HepG2 (cell line): ENCODE measurements around the gene YIPF5. TPM values are rescaled to one million over a fixed set of nuclear protein-coding genes. Genes with fewer than 3 reads are reported as not detected.

ENCODE experiments used
- ATAC-seq: fragments of 200-7000 bp; cut with Tn5 transposase; 3 replicates; pipeline ENCODE4 v1.9.1; 2020; ENCODE audit warnings: mild to moderate bottlenecking, moderate library complexity
- BruUV-seq: library from RNA; stranded (reverse); fragments of 400-500 nt; replicated peaks from 2 replicates; lab custom pipeline; 2021; lab: Mats Ljungman, UMichigan
- CTCF ChIA-PET: fragments of 300-600 bp; formaldehyde crosslinking; extraction: SDS; loops from one replicate; lab custom pipeline; 2021; ENCODE audit warnings: low total read pairs, inconsistent platforms, low intra/inter-chr PET ratio; lab: Yijun Ruan, JAX
- POLR2A ChIA-PET: fragments of 350-600 bp; sonication (Branson Sonifier 250); formaldehyde crosslinking; loops from one replicate; lab custom pipeline; 2020; ENCODE audit warnings: antibody characterized with exemption, inconsistent platforms; lab: Yijun Ruan, JAX
- DNase-seq: peaks from one replicate; pipeline ENCODE4 v3.0.0-alpha.2; 2015; ENCODE audit warnings: low spot score
- FAIRE-seq: peaks from 3 replicates; lab custom pipeline; 2011; peaks lifted over from hg19 to GRCh38; lab: Jason Lieb, UNC
- H2AFZ ChIP-seq: one replicate; pipeline ENCODE4 v1.6.1; 2011; ENCODE audit warnings: low read length, inconsistent platforms
- H3K27ac ChIP-seq: fragments of 300-600 bp; 3 replicates; pipeline ENCODE4 v1.8.0; 2011; ENCODE audit warnings: mixed run types, mild to moderate bottlenecking, mixed read lengths, low read length, inconsistent platforms; ENCODE audit not compliant: insufficient read depth; ENCODE audit errors: extremely low read length
- H3K27me3 ChIP-seq, 2 experiments: fragments of 200-600 bp in 1 of 2; 2 replicates in 1 of 2; 3 replicates in 1 of 2; pipeline versions ENCODE4 v1.6.0 to v1.8.0; 2011; ENCODE audit warnings: low read length in 2 of 2, mild to moderate bottlenecking in 2 of 2, moderate library complexity in 2 of 2, inconsistent platforms in 1 of 2; ENCODE audit not compliant: insufficient read depth in 2 of 2, control insufficient read depth in 1 of 2
- H3K36me3 ChIP-seq, 2 experiments: fragments of 200-600 bp in 1 of 2; replicated peaks in 1 of 2; 2 replicates in 1 of 2; 3 replicates in 1 of 2; pipeline versions ENCODE4 v1.5.1 to v1.8.0; 2011; ENCODE audit warnings: low read length in 2 of 2, inconsistent platforms in 1 of 2; ENCODE audit not compliant: insufficient read depth in 2 of 2, control insufficient read depth in 1 of 2
- H3K4me1 ChIP-seq: 2 replicates; pipeline ENCODE4 v1.5.1; 2012; ENCODE audit warnings: low read length, inconsistent platforms; ENCODE audit not compliant: insufficient read depth
- H3K4me2 ChIP-seq: 2 replicates; pipeline ENCODE4 v1.6.0; 2011; ENCODE audit warnings: low read depth, low read length, inconsistent platforms
- H3K4me3 ChIP-seq, 3 experiments: fragments of 200-600 bp in 1 of 3; sonication (generic), shearing (Covaris generic) in 1 of 3; replicated peaks in 1 of 3; 2 replicates each; pipeline ENCODE4 v1.5.1; 2011 to 2016; ENCODE audit warnings: low read length in 3 of 3, inconsistent platforms in 2 of 3, low read depth in 2 of 3, mild to moderate bottlenecking in 2 of 3, control low read depth in 1 of 3, mixed read lengths in 1 of 3; ENCODE audit not compliant: insufficient read depth in 1 of 3
- H3K79me2 ChIP-seq: one replicate; pipeline ENCODE4 v1.6.1; 2011; ENCODE audit warnings: low read length, inconsistent platforms; ENCODE audit not compliant: insufficient read depth
- H3K9ac ChIP-seq: 2 replicates; pipeline ENCODE4 v1.6.0; 2011; ENCODE audit warnings: mild to moderate bottlenecking, low read depth, low read length, inconsistent platforms; ENCODE audit not compliant: insufficient read depth
- H3K9me3 ChIP-seq: 2 replicates; pipeline ENCODE4 v1.5.1; 2012; ENCODE audit warnings: mild to moderate bottlenecking, low read length
- H4K20me1 ChIP-seq: 2 replicates; pipeline ENCODE4 v1.6.0; 2011; ENCODE audit warnings: inconsistent platforms, mild to moderate bottlenecking, low read length, moderate library complexity; ENCODE audit not compliant: insufficient read depth
- AGO2 ChIP-seq: fragments of 200-400 bp; formaldehyde crosslinking; optimal IDR thresholded peaks from 2 replicates; pipeline ENCODE3; 2017; ENCODE audit warnings: mild to moderate bottlenecking, low read depth, low read length, moderate library complexity
- ARNTL ChIP-seq: sonication (generic); formaldehyde crosslinking; IDR thresholded peaks from 2 replicates; pipeline ENCODE4 v1.4.0; 2020; ENCODE audit warnings: mild to moderate bottlenecking, missing genetic modification reagents
- EP300 ChIP-seq, 3 experiments: sonication (generic) in 1 of 3; formaldehyde crosslinking in 1 of 3; IDR thresholded peaks; 2 replicates each; pipeline versions ENCODE4 v1.5.1 to v1.6.1; 2011 to 2020; ENCODE audit warnings: low read depth in 2 of 3, low read length in 2 of 3, borderline replicate concordance in 1 of 3, improper control_type of control experiment in 1 of 3, mild to moderate bottlenecking in 1 of 3, missing genetic modification reagents in 1 of 3, moderate library complexity in 1 of 3
- FOXK2 ChIP-seq: fragments of 450-650 bp; IDR thresholded peaks from 2 replicates; pipeline ENCODE4 v1.6.1; 2016
- GLI4 ChIP-seq: sonication (generic); formaldehyde crosslinking; IDR thresholded peaks from 2 replicates; pipeline ENCODE4 v1.5.1; 2020; ENCODE audit warnings: missing genetic modification reagents, mild to moderate bottlenecking, moderate library complexity, borderline replicate concordance
- NFE2 ChIP-seq: sonication (generic); formaldehyde crosslinking; IDR thresholded peaks from 2 replicates; pipeline ENCODE4 v1.4.0; 2020; ENCODE audit warnings: missing genetic modification reagents
- NFE2L1 ChIP-seq: sonication (generic); formaldehyde crosslinking; IDR thresholded peaks from 2 replicates; pipeline ENCODE4 v1.4.0; 2020; ENCODE audit warnings: missing genetic modification reagents, mild to moderate bottlenecking, borderline replicate concordance
- NFIB ChIP-seq: sonication (generic); formaldehyde crosslinking; IDR thresholded peaks from 2 replicates; pipeline ENCODE4 v1.9.0; 2021; ENCODE audit warnings: missing genetic modification reagents, mild to moderate bottlenecking, borderline replicate concordance
- STAT5B ChIP-seq: sonication (generic); formaldehyde crosslinking; IDR thresholded peaks from 2 replicates; pipeline ENCODE4 v1.4.0; 2020; ENCODE audit warnings: missing genetic modification reagents
- THAP11 ChIP-seq: IDR thresholded peaks from 2 replicates; pipeline ENCODE4 v1.6.1; 2016; ENCODE audit warnings: missing biosample characterization, missing genetic modification reagents
- TMF1 ChIP-seq: sonication (generic); formaldehyde crosslinking; IDR thresholded peaks from 2 replicates; pipeline ENCODE4 v1.8.1; 2022; ENCODE audit warnings: low read depth, missing genetic modification reagents
- ZNF12 ChIP-seq: sonication (generic); formaldehyde crosslinking; IDR thresholded peaks from 2 replicates; pipeline ENCODE4 v1.5.0; 2020; ENCODE audit warnings: missing genetic modification reagents
- ZNF143 ChIP-seq: sonication (generic); formaldehyde crosslinking; IDR thresholded peaks from 2 replicates; pipeline ENCODE4 v1.4.0; 2020; ENCODE audit warnings: missing genetic modification reagents
- ZNF256 ChIP-seq: sonication (generic); formaldehyde crosslinking; conservative IDR thresholded peaks from 2 replicates; pipeline ENCODE4 v1.4.0; 2020; ENCODE audit warnings: missing genetic modification reagents
- ZNF354B ChIP-seq: sonication (generic); formaldehyde crosslinking; IDR thresholded peaks from 2 replicates; pipeline ENCODE4 v1.8.0; 2022; ENCODE audit warnings: mild to moderate bottlenecking, missing genetic modification reagents
- ZNF746 ChIP-seq: sonication (generic); formaldehyde crosslinking; IDR thresholded peaks from 2 replicates; pipeline ENCODE4 v1.8.0; 2022; ENCODE audit warnings: mild to moderate bottlenecking, missing genetic modification reagents
- ZSCAN21 ChIP-seq: sonication (generic); formaldehyde crosslinking; IDR thresholded peaks from 2 replicates; pipeline ENCODE4 v1.8.0; 2022; ENCODE audit warnings: mild to moderate bottlenecking, missing genetic modification reagents, moderate library complexity, borderline replicate concordance
- WGBS: methylation state at CpG from one replicate; pipeline ENCODE4 v1.1.6; 2017; ENCODE audit warnings: low lambda C conversion rate; 5-methylcytosine and 5-hydroxymethylcytosine counted together
- in situ Hi-C: cut with HindIII; loops from 2 replicates; pipeline ENCODE4 v1.10.0; 2017; ENCODE audit warnings: low pct_unique_long_range_greater_than_20kb; ENCODE audit not compliant: extremely low pct_ligation_motif_present
- intact Hi-C: fragments of 100-400 bp; cut with micrococcal nuclease; formaldehyde crosslinking; loops from one replicate; pipeline ENCODE4 v1.10.0; 2022; ENCODE audit not compliant: unreplicated experiment
- polyA plus RNA-seq, 8 experiments: library from polyadenylated mRNA; depleted of rRNA in 3 of 8; stranded (reverse) in 7 of 8; unstranded in 1 of 8; fragments of >200 nt; fragmentation: Illumina TruSeq in 4 of 8; extraction: Trizol in 4 of 8; gene quantifications; 2 replicates each; pipeline versions ENCODE4 v1.2.1 to v1.2.3, GENCODE V29; 2011 to 2016; ENCODE audit warnings: low read depth in 4 of 8, missing spikeins in 1 of 8, mixed read lengths in 1 of 8; ENCODE audit not compliant: insufficient read depth in 1 of 8
- total RNA-seq, 5 experiments: library from RNA; depleted of rRNA; stranded (reverse); fragments of >200 nt; fragmentation: Illumina TruSeq; extraction: Trizol; gene quantifications; 2 replicates each; pipeline ENCODE4 v1.2.3, GENCODE V29; 2016; ENCODE audit warnings: low read depth in 1 of 5
- TF ChIP-seq, protein P1 (sequence below): sonication (generic); IDR thresholded peaks from 2 replicates; pipeline ENCODE4 v1.6.1; 2016; ENCODE audit warnings: low read depth, borderline replicate concordance
- TF ChIP-seq, protein P2 (sequence below): sonication (generic); formaldehyde crosslinking; IDR thresholded peaks from 2 replicates; pipeline ENCODE4 v1.4.0; 2020; ENCODE audit warnings: missing genetic modification reagents
- TF ChIP-seq, protein P3 (sequence below): IDR thresholded peaks from 2 replicates; pipeline ENCODE4 v1.6.1; 2016; ENCODE audit warnings: missing genetic modification reagents, missing compliant biosample characterization

YIPF5 gene
- total and polyA plus RNA-seq, 2 of the 13 experiments (the other 11 are each of a cell fraction or from before 2014, with no cell fraction given), result 61.4 to 73.6 TPM

DNA sequence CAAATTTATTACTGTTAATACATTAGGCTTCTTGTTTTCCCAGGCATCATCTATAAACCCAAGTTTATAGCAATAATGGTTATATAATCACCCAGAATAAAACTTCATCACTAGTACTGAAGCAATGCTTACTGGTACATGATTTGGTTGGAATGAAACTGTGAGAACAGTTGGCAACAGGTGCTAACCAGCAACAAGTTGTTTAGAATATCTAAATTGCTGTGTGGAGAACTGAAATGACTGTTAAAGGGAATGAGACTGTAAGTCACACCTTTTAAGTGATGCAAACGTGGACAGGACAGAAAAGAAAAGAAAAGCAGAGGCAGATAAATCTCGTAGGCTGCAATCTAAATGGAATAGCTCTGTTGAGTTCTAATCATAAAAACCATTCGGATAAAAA lies 2.5 kb downstream of the YIPF5 start (continued):
- TF ChIP-seq, protein P1, sequence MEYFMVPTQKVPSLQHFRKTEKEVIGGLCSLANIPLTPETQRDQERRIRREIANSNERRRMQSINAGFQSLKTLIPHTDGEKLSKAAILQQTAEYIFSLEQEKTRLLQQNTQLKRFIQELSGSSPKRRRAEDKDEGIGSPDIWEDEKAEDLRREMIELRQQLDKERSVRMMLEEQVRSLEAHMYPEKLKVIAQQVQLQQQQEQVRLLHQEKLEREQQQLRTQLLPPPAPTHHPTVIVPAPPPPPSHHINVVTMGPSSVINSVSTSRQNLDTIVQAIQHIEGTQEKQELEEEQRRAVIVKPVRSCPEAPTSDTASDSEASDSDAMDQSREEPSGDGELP, result no peak
- TF ChIP-seq FOXK2 (no peak), ZSCAN21 (CRISPR knock-in tag) (no peak), GLI4 (CRISPR knock-in tag) (no peak)

GRCh38 chr5:144166696-144167095 lies 3.8 kb downstream of the YIPF5 start:
- in situ Hi-C loops, result no loop called here
- Histone ChIP-seq H3K9ac (no peak overlapping the region), H3K4me2 (no peak overlapping the region), H4K20me1 (no peaks in the 10 kb centered on the region), H3K79me2 (peaks cover 33% of the 10 kb centered on the region), H3K27me3 (peaks cover 0 to 3% of the 10 kb centered on the region in 2 experiments; a peak in 1 of 5 replicates), H3K9me3 (no peaks in the 10 kb centered on the region), H3K27ac (no peak overlapping the region), H2AFZ (no peak overlapping the region), H3K4me3 (no peak overlapping the region), H3K36me3 (peaks cover 6 to 61% of the 10 kb centered on the region in 2 experiments; a peak in 4 of 5 replicates), H3K4me1 (peaks cover 37% of the 10 kb centered on the region)
- intact Hi-C loops, result no loop called here
- WGBS, result 93% methylated on average over 1 of the region's 1 CpG
- no TSS peak for BruUV-seq
- ATAC-seq (no peak), DNase-seq (no peak), FAIRE-seq (no peak)
- CTCF ChIA-PET, result no interaction called here
- POLR2A ChIA-PET, result no interaction called here
- TF ChIP-seq NFE2 (CRISPR knock-in tag) (no peak), TMF1 (CRISPR knock-in tag) (no peak), ZNF746 (CRISPR knock-in tag) (no peak), ZNF256 (CRISPR knock-in tag) (no peak), THAP11 (CRISPR knock-in tag) (no peak), ZNF143 (no peak), ZNF354B (no peak), STAT5B (no peak), ARNTL (CRISPR knock-in tag) (no peak), AGO2 (no peak), EP300 (IDR thresholded peaks at IDR 0.05; ENCODE audit: low read depth in 2 of 2, low read length in 2 of 2) (no peak), EP300 (CRISPR knock-in tag; IDR thresholded peaks at IDR 0.05; ENCODE audit: borderline replicate concordance) (no peak), NFE2L1 (CRISPR knock-in tag) (no peak), NFIB (CRISPR knock-in tag) (no peak), ZNF12 (CRISPR knock-in tag) (no peak)
- TF ChIP-seq, protein P2, sequence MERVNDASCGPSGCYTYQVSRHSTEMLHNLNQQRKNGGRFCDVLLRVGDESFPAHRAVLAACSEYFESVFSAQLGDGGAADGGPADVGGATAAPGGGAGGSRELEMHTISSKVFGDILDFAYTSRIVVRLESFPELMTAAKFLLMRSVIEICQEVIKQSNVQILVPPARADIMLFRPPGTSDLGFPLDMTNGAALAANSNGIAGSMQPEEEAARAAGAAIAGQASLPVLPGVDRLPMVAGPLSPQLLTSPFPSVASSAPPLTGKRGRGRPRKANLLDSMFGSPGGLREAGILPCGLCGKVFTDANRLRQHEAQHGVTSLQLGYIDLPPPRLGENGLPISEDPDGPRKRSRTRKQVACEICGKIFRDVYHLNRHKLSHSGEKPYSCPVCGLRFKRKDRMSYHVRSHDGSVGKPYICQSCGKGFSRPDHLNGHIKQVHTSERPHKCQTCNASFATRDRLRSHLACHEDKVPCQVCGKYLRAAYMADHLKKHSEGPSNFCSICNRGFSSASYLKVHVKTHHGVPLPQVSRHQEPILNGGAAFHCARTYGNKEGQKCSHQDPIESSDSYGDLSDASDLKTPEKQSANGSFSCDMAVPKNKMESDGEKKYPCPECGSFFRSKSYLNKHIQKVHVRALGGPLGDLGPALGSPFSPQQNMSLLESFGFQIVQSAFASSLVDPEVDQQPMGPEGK (CRISPR knock-in tag), result no peak
- TF ChIP-seq, protein P3, sequence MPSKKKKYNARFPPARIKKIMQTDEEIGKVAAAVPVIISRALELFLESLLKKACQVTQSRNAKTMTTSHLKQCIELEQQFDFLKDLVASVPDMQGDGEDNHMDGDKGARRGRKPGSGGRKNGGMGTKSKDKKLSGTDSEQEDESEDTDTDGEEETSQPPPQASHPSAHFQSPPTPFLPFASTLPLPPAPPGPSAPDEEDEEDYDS (CRISPR knock-in tag), result no peak
